Stimulated activated naive CD4-positive, alpha-beta T cell (primary cell): ENCODE results near the gene RPL22.

ENCODE experiments used
- DNase-seq, 6 experiments: peaks; one replicate each; lab custom pipeline; 2025; lab: John Stamatoyannopoulos, UW

The RPL22 gene

GRCh38 chr1:6171548-6172124, 27.8 kb downstream of the RPL22 start:
- no peak for DNase-seq

- no peak for DNase-seq
Measured at GRCh38 chr1:6170742-6171201, 28.6 kb downstream of the RPL22 start.

GRCh38 chr1:6170116-6170741, 29.2 kb downstream of the RPL22 start:
- no peak for DNase-seq

GRCh38 chr1:6168947-6169586, 30.3 kb downstream of the RPL22 start:
- no peak for DNase-seq

- no peak for DNase-seq
Measured at GRCh38 chr1:6167391-6168303, 31.7 kb downstream of the RPL22 start.

- no peak for DNase-seq
Measured at GRCh38 chr1:6166655-6167390, 32.6 kb downstream of the RPL22 start.

GRCh38 chr1:6166221-6166620, 33.2 kb downstream of the RPL22 start:
- DNase-seq, result no peak

- no peak for DNase-seq
Measured at GRCh38 chr1:6165441-6165985, 33.9 kb downstream of the RPL22 start.

- DNase-seq, result no peak
Measured at GRCh38 chr1:6165027-6165426, 34.4 kb downstream of the RPL22 start.

- DNase-seq, result no peak
Measured at GRCh38 chr1:6163973-6164617, 35.3 kb downstream of the RPL22 start.

GRCh38 chr1:6163191-6163972, 36.0 kb downstream of the RPL22 start:
- no peak for DNase-seq

GRCh38 chr1:6162773-6163172, 36.6 kb downstream of the RPL22 start:
- no peak for DNase-seq

- no peak for DNase-seq
Measured at GRCh38 chr1:6162341-6162740, 37.1 kb downstream of the RPL22 start.

GRCh38 chr1:6158181-6158580, 41.2 kb downstream of the RPL22 start:
- DNase-seq, result no peak

- no peak for DNase-seq
Measured at GRCh38 chr1:6157528-6158174, 41.7 kb downstream of the RPL22 start.

GRCh38 chr1:6157132-6157527, 42.3 kb downstream of the RPL22 start:
- DNase-seq, result no peak

GRCh38 chr1:6154525-6155319, 44.7 kb downstream of the RPL22 start:
- DNase-seq, result no peak

- DNase-seq, result no peak
Measured at GRCh38 chr1:6152882-6153281, 46.5 kb downstream of the RPL22 start.

- DNase-seq, result no peak
Measured at GRCh38 chr1:6152181-6152580, 47.2 kb downstream of the RPL22 start.
